NCI-H748 (cell line): Measurements from ENCODE around the gene PHAX.
"Not testable (repeated sequence)": the region's sequence is repeated elsewhere in the genome, so short reads cannot be mapped to it uniquely, and the experiment has no call there.

Experiments used
- DNase-seq: peaks from one replicate; lab custom pipeline; 2025; ENCODE audit not compliant: unreplicated experiment; lab: John Stamatoyannopoulos, UW

Gene PHAX

DNA sequence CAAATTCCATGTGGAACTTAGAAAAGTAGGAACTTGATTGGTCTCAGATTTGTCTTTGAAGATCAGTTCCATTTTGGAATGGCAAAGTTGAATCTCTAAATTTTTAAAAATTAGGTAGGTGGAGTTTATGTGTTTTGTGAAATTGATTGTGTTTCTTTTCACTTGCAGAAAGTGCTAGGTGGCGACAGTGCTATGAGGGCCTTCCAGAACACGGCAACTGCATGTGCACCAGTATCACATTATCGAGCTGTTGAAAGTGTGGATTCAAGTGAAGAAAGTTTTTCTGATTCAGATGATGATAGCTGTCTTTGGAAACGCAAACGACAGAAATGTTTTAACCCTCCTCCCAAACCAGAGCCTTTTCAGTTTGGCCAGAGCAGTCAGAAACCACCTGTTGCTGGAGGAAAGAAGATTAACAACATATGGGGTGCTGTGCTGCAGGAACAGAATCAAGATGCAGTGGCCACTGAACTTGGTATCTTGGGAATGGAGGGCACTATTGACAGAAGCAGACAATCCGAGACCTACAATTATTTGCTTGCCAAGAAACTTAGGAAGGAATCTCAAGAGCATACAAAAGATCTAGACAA is 2.8 kb downstream of the PHAX start:
- no peak for DNase-seq

DNA sequence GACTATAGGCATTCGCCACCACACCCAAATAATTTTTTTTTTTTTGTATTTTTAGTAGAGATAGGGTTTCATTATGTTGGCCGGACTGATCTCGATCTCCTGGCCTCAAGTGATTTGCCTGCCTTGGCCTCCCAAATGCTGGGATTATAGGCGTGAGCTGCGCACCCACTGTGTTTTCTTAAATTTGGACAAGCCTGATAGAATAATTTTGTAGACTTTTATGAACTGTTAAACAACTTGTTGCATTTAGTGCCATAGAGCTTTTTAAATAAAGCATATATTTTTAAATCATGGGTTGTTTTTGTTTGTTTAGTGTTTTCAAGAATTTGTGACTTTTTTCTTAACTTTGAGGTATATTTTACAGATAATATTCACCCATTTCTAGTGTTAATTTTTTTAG is 4.8 kb downstream of the PHAX start:
- DNase-seq = no peak

DNA sequence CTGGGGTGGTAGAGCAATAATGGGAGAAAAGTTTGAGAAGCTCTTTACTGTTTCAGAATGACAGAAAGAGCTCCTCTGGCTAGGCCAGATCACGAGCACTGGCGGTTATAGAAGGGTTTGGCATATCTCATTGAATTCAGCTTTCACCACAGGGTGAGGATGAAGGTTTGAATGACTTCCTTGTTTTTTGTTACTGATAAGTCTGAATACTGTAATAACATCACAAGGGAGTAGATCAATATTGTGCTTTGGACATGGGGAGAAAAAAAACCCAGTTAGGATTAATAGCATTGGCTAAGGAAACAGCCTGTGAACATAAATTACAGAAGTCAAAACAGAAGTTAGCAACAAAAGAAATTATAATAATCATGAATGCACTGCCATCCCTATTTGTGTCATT is 9.4 kb downstream of the PHAX start:
- no peak for DNase-seq

DNA sequence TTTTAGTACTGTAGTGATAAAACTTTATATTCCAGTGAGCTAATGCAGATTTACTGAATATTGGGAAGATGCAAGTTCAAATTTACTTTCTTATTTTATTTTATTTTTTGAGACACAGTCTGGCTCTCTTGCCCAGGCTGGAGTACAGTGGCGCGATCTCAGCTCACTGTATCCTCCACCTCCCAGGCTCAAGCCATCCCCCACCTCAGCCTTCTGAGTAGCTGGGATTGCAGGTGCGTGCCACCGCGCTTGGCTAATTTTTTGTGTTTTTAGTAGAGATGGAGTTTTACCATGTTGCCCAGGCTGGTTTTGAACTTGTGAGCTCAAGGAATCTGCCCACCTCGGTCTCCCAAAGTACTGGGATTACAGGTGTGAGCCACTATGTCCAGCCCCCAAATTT is 9.9 kb downstream of the PHAX start:
- no peak for DNase-seq

DNA sequence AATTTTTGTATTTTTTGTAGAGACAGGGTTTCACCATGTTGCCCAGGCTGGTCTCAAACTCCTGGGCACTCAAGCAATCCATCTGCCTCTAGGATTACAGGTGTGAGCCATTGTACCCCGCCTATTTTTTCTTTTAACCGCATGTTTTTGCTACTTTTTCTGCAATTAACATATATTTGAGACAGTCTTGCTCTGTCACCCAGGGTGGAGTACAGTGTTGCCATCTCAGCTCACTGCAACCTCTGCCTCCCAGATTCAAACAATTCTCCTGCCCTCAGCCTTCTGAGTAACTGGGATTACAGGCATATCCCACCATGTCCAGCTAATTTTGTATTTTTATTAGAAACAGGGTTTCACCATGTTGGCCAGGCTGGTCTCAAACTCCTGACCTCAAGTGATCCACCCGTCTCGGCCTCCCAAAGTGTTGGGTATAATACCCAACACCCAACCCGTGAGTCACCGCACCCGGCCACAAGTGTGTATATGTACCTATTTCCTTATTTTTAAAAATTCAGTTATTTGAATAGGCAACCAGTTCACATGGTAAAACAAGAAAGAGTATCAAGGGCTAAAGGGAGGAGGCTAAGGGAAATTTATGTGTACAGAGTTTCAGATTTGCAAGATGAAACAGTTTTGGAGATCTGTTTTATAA is 13.3 kb downstream of the PHAX start:
- no peak for DNase-seq

DNA sequence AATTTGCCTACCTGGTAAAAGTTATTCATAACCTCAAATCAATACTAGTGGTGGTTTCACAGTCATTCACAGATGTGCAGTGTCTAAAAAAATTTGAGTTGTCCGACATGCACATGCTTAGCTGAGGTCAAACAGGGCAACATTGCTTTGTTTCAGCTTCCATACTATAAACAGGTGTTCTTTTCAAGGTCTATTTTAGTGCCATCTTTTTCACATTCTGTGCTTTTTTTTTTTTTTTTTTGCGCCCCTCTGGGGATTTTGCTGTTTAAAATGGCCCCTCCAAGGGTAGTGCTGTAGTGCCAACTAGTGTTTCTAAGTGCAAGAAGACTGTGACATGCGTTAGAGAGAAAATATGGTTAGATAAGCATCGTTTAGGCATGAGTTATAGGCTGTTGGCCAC is 14.5 kb downstream of the PHAX start:
- DNase-seq = no peak

DNA sequence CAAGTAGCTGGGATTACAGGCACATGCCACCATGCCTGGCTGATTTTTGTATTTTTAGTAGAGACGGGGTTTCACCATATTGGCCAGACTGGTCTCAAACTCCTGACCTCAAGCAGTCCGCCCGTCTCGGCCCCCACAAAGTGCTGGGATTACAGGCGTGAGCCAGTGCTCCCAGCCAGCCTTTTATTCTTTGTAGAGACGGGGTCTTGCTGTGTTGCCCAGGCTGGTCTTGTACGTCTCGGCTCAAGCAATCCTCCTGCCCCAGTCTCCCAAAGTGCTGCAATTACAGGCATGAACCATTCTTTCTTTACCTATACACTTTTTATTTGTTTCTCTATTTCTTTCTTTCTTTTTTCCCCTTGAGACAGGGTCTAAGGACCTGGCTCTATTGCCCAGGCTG is 16.9 kb downstream of the PHAX start:
- DNase-seq = not testable (repeated sequence)

DNA sequence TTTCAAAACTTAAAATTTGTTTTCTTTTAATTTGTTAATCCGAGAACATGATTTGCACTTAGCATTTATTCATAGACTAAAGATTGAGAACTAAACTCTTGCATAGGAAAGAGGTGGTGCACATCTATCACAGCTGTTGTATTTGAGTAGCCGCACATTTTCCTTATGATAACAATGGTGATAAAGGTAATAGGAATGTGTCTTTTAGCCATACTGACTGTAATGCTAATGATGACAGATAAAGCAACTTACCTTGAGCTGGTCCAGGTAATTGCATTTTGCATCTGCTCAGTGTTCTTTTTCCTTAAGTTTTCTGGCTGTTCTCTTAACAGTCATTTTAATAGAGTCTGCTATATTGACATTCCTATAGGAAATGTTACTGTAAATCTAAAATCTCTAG is 19.0 kb downstream of the PHAX start:
- no peak for DNase-seq

DNA sequence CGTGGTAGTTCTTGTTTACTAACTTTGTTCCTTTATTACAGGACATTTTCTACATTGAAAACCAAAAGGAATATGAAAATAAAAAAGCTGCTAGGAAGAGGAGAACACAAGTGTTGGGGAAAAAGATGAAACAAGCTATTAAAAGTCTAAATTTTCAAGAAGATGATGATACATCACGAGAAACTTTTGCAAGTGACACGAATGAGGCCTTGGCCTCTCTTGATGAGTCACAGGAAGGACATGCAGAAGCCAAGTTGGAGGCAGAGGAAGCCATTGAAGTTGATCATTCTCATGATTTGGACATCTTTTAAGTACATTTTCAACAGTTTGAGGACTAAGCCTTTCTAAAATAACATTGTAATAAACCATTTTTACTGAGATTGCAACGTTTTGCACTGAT is 23.8 kb downstream of the PHAX start:
- DNase-seq = no peak

DNA sequence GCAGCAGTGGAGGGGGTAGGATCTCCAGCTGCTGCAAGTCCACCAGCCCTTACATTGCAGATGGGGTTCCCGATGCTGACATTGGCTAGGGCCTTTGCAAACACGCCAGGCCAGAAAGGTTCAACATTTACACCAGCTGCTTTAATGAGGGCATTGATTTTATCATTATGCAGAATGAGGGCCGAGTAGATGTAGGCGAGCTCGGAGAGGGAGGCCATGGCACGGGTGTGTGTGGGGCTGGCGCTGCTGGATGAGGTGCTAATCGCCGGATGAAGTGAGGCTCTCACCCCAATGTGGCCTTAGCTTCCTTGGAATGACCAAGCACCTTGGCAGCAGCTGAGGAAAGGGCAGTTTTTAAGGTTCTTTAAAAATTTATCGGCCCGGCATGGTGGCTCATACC is 27.4 kb downstream of the PHAX start:
- DNase-seq = no peak

DNA sequence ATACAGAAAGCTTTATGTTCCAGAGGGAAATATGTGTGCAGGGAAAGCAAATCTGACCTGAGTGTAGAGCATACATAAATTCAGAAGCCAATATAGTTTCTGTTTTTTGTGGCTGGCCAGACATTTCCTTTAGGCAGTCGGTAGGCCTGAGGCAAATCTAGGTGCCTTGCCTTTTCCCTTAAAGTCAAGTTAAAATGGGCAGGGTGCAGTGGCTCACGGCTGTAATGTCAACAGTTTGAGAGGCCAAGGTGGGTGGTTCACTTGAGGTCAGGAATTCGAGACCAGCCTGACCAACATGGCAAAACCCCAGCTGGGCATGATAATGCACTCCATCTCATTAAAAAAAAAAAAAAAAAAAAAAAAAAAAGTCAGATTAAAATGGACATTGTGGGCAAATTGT is 31.2 kb downstream of the PHAX start:
- DNase-seq = no peak

DNA sequence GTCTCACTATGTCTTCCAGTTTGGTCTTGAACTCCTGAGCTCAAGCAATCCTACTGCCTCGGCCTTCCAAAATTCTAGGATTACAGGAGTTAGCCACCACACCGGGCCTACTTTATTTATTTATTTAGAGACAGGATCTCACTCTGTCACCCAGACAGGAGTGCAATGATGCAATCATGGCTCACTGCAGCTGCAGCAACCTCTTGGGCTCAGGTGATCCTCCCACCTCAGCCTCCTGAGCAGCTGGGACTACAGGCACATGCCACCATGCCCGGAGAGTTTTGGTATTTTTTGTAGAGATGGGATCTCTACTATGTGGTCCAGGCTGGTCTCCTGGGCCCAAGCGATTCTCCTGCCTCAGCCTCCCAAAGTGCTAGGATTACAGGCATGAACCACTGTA is 32.8 kb downstream of the PHAX start:
- no peak for DNase-seq

DNA sequence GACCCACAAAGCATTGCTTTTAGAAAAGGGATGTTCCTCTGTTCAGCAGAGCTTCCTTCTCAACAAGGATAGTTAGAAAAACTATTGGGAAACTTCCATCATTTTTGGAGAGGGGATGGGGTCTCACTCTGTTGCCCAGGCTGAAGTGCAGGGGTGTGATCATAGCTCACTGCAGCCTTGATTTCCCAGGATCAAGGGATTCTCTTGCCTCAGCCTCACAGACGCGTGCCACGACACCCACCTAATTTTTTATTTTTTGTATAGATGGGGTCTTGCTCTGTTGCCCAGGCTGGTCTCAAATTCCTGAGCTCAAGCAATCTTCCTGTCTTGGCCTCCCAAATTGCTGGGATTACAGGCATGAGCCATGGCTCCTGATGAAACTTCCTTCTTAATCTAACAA is 34.8 kb downstream of the PHAX start:
- DNase-seq = no peak

DNA sequence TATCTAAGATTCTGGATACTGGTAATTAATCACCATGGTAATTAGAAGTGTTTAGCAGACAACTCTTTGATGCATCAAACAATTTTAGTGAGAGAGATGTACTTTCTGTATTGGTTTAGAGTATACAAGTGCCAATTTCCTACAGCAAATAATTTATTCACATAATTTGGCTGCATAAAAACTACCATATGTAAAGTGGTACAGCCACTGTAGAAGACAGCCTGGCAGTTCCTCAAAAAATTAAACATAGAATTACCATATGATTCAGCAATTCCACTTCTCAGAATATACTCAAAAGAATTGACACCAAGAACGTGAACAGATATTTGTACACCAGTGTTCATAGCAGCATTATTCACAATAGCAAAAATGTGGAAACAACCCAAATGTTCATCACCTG is 36.2 kb downstream of the PHAX start:
- DNase-seq = no peak

DNA sequence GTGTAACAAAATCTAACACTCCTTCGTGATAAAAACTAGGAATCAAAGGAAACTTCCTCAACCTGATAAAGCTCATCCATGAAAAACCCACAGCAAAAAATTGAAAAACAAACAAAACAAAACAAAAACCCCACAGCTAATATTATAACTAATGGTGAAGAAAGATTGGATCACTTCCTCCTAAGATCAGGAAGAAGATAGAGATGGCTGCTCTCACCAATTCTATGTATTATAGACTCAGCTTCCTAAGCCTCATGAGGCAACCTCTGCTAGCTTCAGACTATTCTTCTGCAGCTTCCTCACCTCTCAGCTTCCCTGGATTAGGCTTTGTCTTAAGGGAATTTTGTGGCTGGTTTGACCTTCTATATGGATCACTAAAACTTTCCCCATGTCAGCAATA is 40.1 kb downstream of the PHAX start:
- DNase-seq = no peak

DNA sequence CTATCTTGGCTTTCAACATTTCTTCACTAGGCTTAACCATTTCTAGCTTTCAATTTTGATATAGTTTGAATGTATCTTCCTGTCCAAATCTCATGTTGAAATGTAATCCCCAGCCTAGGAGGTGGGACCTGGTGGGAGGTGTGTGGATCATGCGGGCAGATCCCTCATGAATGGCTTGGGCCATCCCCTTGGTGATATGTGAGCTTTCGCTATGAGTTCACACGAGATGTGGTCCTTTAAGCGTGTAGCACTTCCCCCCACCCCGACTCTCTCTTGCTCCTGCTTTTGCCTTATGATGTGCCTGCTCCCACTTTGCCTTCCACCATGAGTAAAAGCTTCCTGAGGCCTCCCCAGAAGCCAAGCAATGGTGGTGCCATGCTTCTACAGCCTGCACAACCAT is 40.6 kb downstream of the PHAX start:
- DNase-seq = no peak

DNA sequence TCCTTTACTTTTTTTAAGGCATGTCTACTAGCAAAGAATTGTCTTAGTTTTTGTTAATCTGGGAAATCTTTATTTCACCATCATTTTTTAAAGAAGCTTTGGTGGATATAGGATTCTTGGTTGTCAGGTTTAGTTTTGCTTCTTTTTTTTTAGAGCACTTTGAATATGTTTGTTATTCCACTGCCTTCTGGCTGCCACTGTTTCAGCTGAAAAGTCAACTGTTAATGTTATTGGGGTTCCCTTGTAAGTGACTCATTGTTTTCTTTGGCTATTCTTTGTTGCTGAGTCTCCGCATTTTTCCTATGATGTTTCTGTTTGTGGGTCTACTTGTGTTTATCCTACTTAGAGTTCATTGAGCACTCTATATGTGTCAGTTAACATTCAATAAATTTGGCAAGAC is 44.4 kb downstream of the PHAX start:
- no peak for DNase-seq

DNA sequence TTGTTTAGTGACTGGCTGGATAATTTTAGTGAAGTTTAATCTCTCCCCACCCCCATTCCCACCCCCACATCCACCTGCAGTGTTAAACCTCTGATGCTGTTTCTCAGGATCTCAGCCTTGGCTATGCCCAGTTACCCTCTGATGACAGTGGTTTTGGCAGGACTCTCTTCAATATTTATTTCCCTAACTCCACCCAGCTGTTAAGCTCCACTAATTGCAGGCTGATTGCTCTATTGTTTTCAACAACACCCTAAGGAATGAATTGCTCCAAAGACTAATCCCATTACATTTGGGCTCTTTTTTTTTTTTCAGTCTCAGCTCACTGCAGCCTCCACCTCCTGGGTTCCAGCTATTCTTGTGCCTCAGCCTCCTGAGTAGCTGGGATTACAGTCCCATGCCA is 46.3 kb downstream of the PHAX start:
- no peak for DNase-seq

DNA sequence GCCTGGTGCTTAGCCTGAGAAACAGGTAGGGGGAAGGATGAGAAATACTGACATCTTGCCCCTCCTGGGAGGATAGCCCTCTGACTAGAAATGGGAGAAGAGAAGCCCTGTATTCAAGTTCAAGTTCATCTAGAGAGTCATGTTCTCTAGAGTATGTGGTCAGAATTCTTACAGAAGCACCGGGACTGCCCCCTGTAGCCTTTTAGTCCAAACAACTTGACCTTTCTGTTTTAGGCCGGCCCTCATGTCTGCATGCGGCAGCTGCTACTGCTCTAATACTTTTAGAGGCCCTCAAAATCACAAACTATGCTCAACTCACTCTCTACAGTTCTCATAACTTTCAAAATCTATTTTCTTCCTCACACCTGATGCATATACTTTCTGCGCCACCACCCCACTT is 47.7 kb downstream of the PHAX start:
- DNase-seq = no peak

DNA sequence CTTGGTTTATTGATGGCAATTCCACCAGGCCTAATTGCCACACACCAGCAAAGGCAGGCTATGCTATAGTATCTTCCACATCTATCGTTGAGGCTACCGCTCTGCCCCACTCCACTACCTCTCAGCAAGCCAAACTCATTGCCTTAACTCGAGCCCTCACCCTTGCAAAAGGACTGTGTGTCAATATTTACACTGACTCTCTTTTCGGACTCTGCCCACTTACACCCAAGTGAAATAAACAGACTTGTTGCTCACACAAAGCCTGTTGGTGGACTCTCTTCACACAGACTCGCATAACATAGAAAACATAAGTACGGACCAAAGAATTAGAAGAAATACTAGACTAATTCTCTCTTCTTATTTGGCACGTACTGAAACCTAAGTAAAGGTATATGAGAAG is 48.3 kb downstream of the PHAX start:
- DNase-seq = peak; percentile 61

DNA sequence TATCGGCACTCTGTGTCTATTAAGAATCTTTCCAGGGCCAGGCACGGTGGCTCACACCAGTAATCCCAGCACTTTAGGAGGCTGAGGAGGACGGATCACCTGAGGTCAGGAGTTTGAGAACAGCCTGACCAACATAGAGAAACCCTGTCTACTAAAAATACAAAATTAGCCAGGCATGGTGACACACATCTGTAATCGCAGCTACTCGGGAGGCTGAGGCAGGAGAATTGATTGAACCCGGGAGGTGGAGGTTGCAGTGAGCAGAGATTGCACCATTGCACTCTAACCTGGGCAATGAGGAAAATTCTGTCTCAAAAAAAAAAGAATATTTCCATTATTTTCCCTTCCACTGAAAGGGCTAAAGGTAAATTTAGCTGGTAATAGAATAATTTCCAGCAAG is 49.0 kb downstream of the PHAX start:
- DNase-seq = not testable (repeated sequence)

DNA sequence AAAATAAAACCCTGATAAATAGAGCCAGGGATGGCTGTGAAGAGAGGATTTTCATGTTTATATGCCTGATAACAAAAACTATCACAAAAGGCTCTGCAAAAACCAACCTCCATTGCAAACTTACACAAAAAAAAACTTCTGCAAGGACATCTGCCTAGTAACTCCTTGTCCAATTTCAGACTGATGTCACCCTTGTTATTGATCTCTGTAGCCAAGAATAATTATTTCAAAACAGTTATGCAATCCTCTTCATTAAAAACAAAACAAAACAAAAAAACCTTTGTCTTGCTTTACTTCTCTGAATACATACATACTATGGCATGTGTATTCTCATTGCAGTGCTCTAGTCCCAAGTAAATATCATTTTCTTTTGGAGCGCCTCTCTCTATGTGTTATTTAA is 49.7 kb downstream of the PHAX start:
- no peak for DNase-seq

DNA sequence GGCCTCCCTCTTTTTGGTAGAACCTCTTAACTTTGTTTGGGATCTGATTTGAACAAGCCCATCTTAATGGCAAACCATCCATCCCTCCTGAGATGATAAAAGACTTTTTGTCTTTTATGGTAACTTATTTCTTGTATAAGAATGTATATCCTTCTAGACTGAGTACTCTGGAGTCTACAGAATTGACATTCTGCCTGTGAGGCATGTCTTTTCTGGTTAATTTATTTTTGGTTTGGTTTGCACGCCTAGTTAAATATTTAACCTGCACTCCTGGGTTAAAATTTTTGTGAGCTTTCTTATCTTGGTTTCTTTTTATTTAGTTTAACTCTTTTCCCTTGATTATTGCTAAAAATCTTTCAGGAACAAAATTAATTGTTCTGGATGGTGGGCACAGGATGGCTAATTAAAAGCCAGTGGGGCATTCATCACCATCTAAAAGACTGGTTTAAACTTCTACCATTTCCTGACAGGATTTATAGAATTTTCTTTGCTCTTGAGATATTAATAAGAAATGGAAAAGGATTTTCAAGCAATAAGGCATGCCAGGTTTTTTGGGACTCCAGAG is 50.3 kb downstream of the PHAX start:
- DNase-seq = no peak
